ENCODE data around the gene AIP. TPM values are rescaled to one million over a fixed set of nuclear protein-coding genes. Genes with fewer than 3 reads are reported as not detected.
"Not testable (repeated sequence)": the region's sequence is repeated elsewhere in the genome, so short reads cannot be mapped to it uniquely, and the experiment has no call there.

Gene AIP
- total RNA-seq, 1 donor from 2014 or later: 56.4 TPM

DNA sequence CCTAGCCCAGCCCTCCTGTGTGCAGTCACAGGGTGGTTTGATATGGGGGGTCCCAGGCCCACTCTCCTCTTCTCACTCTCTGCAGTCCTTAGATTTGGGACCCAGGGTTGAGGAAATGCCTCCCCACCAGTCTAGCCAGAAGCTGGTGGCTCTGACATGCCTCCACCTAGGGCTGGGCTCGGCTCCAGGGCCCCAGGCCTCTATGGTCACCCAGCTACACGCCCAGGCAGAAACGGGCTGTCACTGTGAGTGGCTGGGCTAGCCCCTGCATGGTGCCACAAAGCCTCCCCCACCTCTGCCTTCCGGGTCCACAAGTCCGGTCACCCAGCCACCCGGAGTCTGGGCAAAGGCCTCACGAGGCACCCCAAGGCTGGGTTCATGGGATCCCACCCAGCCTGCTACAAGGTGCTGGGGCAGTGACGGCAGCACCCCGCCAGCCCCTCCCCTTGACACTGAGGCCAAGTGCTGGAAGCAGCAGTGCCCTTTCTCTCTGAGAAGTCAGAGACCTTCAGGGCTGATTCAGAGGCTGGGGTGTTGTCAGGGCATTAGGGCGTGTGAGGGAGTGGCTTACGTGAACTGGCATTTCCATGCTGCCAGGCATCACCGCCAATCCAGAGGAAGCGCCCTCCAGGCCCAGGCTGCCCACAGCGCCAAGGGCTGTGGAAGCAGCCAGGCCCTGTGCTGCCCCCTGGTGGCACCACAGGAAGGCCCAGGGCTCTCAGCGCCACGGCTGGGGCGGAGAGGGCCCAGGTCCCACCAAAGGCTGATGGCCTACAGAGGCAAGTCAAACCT, 23.0 kb downstream of the AIP start:
- DNase-seq (ENCODE audit: low read depth): peak; percentile 97

DNA sequence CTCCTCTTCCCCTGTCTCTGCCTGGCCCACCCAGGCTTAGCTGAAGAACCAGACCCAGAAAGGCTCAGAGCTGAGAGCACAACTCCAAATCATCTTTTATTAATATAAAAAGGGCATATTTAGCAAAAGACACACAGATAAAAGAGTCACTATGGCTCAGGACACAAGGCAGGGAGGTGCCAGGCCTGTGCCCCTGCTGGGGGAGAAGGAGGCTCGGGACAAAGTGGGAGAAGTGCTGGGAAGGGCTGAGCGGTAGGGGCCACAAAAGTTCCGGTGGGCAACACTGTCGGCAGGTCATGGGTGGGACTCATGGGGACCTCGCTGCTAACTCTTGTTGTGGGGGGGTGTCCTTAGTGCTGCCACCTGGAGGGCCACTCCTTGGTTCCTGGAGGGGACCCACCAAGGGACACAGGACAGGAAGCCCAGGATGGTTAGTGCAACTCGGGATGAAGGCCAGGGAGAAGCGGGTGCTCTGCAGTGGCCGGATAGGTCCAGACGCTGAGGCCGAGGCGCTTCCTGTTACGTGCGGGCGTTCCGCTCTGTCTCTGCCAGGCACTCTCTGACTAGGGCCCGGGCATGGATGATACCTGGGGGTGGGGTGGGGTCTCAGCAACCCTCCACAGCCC, 23.7 kb downstream of the AIP start:
- no peak for DNase-seq (ENCODE audit: low read depth)

DNA sequence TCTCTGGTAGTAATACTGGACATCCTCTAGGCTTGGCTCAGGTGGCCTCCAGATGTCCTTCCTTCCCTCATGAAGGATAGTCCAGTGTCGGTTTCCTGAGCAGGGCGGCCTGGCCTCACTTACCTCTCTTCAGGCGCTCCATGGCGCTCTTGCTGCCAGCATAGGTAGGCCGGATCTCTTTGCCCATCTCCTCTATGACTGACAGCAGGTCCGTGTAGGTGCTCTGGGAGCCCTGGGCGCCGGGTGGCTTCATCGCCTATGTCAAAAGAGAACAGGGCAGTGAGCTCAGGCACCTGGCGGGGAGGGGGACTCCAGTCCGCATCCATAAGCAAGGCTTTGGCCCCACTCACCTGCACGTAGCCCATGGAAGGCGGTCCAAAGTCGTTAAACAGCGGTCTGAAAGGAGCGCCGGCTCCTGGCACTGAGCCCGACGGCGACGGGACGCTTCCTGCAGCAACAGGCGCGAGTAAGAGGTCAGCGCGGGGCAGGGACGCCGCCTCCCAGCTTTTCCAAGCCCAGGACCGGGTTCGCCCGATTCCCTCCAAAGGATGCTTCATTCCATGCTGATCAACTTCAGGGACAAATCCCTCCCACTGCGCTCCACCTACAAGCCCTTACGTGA, 24.5 kb downstream of the AIP start:
- DNase-seq (ENCODE audit: low read depth): no peak

- DNase-seq (ENCODE audit: low read depth): peak; percentile 100
Observed at GRCh38 chr11:67507864-67508485, 25.1 kb downstream of the AIP start, which contains the start of gene CDK2AP2. Gene CDK2AP2 (minus strand): TSS chr11:67508162. CDS start chr11:67508082, 80 bp downstream.

GRCh38 chr11:67508486-67509121, 25.8 kb downstream of the AIP start:
- DNase-seq (ENCODE audit: low read depth): peak; percentile 98

GRCh38 chr11:67510023-67510345, 27.2 kb downstream of the AIP start:
- DNase-seq (ENCODE audit: low read depth): no peak

DNA sequence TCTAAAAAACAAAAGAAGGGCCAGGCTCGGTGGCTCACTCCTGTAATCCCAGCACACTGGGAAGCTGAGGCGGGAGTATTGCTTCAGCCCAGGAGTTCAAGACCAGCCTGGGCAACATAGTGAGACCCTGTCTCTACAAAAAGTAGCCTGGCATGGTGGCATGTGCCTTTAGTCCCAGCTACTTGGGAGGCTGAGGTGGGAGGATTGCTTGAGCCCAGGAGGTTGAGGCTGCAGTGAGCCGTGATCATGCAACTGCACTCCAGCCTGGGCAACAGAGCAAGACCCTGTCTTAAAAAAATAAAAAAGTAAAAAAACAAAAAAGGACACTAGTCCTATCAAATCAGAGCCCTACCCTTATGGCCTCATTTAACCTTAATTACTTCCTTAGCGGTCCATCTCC, 28.7 kb downstream of the AIP start:
- DNase-seq (ENCODE audit: low read depth): not testable (repeated sequence)

- DNase-seq (ENCODE audit: low read depth): no peak
Observed at GRCh38 chr11:67514116-67514515, 31.3 kb downstream of the AIP start.

DNA sequence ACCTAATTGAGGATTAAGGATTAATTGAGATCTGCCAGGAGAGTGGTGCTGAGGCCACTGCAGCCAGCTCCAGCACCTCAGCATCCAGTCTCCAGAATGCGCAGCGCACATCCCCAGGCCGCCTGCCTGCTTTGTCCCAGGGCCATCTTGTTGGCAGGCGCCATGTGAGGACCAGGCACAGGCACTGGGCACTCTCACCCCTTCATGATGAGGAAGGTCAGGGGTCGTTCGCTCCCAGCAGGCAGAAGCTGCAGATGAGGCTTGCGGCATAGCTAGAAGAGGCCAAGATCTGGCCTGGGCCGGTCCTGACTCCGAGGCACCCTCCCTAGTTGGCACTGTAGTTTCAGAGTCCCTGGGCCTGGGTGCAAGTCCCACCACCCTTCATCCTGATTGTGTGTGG, 34.0 kb downstream of the AIP start:
- DNase-seq (ENCODE audit: low read depth): no peak

- DNase-seq (ENCODE audit: low read depth): no peak
Observed at GRCh38 chr11:67517784-67518552, 35.1 kb downstream of the AIP start.

DNA sequence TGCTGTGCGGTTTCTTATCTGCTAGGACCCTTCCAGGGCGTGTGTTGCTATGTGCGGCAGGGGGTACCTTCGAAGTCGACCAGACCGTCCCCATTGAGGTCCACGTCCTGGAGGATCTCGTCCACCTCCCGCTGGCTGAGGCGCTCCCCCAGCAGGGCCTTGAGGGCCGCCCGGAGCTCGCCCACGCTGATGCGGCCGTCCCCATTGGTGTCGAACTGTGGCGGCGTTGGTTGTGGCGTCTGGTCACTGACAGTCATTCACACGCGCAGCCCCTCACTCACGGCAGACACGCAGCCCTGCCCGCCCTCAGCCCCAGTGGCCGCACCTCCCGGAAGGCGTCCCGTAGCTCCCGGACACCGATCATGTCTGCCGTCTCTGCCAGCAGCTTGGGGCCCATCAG, 36.9 kb downstream of the AIP start:
- no peak for DNase-seq (ENCODE audit: low read depth)

GRCh38 chr11:67520856-67521824, 38.3 kb downstream of the AIP start:
- no peak for DNase-seq (ENCODE audit: low read depth)

- DNase-seq (ENCODE audit: low read depth): no peak
Observed at GRCh38 chr11:67521924-67522323, 39.1 kb downstream of the AIP start.

GRCh38 chr11:67522338-67522737, 39.5 kb downstream of the AIP start:
- DNase-seq (ENCODE audit: low read depth): no peak

DNA sequence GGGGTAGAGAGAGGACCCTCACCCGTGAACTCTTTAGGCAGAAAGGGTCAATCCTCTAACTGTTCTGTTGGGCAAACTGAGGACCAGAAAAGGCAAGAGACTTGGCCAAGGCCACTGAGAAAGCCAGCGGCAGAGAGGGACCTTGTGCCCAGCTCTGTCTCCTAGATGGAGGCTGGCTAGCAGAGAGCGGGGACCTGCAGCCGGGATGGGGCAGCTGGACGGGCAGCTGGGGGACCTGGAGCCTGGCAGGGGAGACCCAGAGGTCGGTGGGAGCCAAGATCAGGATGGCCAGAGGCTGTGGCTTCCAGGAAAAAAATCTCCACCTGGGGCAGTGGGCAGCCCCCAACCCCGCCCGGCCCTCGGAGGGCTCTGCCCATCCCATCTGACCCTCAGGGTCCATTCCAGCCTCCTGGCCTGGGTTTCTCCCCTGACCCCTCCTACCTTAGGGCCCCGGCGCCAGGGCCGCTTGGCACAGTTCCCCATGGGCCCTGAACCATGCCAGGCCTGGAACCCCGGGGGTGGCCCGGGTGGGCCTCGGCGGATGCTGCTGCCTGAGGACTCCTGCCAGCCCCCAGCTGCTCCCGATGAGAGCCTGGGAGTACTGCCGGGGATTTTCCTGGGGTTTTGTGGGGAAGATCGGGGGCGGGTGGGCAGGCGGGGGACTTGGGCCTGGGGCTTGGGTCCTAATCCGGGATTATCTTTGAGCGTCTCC, 40.2 kb downstream of the AIP start, which contains the start of gene CABP2:
TSS of gene CABP2 (minus strand) at position 603 of the 712 bp plus-strand sequence. CDS start at position 483, 120 bp downstream.
- DNase-seq (ENCODE audit: low read depth): no peak

GRCh38 chr11:67523556-67524479, 41.0 kb downstream of the AIP start:
- no peak for DNase-seq (ENCODE audit: low read depth)

GRCh38 chr11:67524480-67524808, 41.6 kb downstream of the AIP start:
- no peak for DNase-seq (ENCODE audit: low read depth)

Measured in myocyte (in vitro differentiated cells).